HG03520 (cell line): ENCODE results near the gene EPHA3.
"Not testable (repeated sequence)": the region's sequence is repeated elsewhere in the genome, so short reads cannot be mapped to it uniquely, and the experiment has no call there.

Experiments used
- ATAC-seq: cut with Tn5 transposase; IDR thresholded peaks from one replicate; pipeline ENCODE4 v1.9.1; 2021; ENCODE audit warnings: mild to moderate bottlenecking, moderate library complexity; ENCODE audit not compliant: unreplicated experiment

EPHA3 gene

GRCh38 chr3:89350935-89351334 is 243.5 kb downstream of the EPHA3 start:
- ATAC-seq, result not testable (repeated sequence)

- ATAC-seq, result no peak
These were observed 246.0 kb downstream of the EPHA3 start for GRCh38 chr3:89353465-89353864.

- ATAC-seq, result no peak
These were observed 250.9 kb downstream of the EPHA3 start for GRCh38 chr3:89358281-89358680.

DNA sequence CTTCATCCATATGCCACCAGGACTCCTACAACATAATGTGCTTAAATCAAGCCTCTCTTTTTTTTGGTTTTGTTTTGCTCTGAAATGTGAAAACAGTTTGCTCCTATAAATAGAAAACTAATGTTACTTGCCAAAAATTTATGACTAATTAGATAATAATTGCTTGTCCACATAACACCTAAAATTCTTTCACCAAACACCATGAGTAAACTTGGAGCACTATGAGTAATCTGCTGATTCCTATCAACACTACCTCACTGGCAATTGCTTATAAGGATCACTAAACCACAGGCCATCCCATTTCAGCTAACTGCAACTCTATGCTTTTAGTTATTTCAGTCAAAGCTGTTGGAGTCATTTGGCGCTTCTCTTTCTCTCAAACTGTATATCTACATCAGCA is 252.7 kb downstream of the EPHA3 start:
- ATAC-seq, result no peak

GRCh38 chr3:89362496-89362895 is 255.1 kb downstream of the EPHA3 start:
- ATAC-seq, result no peak

GRCh38 chr3:89363171-89363570 is 255.8 kb downstream of the EPHA3 start:
- no peak for ATAC-seq

DNA sequence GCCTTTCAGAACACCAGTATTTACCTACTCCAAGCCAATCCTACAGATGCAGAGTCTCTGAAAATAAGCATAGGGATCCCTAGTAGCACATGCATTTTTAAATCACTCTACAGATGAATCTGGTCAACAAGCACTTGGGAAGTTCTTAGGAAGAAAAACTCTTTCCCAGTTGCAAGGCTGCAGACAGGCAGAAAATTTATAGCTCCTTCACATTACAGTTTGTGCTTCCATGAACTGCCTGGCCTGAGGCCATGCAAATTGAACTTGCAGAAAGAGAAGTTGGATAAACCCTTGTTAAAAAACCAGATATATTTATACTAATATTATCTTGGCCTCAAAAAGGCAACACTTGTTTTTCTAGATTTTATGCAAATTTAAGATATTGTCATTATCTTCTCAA is 256.9 kb downstream of the EPHA3 start:
- no peak for ATAC-seq

GRCh38 chr3:89367166-89367565 is 259.7 kb downstream of the EPHA3 start:
- no peak for ATAC-seq

DNA sequence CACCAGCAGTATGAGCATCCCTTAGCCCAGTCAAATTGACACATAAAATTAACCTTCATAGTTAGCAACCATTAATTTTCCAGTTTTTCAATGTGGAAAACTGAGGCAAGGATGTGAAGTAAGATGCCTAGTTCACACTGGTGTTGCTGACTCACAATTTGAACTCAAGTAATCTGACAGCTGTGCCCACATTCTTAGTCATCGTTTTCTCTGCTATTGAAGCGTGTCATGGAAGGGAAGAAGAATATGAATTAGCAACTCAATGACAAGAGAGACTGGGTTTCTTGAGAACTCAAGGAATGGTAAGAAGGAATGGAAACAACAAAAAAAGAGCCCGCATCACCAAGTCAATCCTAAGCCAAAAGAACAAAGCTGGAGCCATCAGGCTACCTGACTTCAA is 261.4 kb downstream of the EPHA3 start:
- no peak for ATAC-seq

- no peak for ATAC-seq
These were observed 265.0 kb downstream of the EPHA3 start for GRCh38 chr3:89372456-89372855.

DNA sequence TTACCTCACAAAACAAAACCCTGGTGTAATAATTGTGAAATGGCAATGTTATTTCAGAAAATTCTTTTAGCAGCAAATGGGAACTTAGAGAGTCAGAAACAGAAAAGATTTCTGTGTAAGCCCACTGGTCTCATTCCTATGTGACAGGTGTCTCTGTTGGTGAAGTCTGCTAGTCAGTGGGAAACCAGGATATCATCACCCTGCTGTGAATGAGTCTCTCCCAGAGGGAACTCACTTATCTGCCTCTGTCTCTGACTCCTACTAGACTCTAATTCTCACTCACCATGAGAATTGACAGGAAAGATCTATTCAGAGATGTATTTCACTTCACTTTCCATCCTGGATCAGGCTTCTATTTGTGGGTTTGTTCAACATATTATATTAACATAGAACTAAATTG is 266.0 kb downstream of the EPHA3 start:
- ATAC-seq, result no peak

DNA sequence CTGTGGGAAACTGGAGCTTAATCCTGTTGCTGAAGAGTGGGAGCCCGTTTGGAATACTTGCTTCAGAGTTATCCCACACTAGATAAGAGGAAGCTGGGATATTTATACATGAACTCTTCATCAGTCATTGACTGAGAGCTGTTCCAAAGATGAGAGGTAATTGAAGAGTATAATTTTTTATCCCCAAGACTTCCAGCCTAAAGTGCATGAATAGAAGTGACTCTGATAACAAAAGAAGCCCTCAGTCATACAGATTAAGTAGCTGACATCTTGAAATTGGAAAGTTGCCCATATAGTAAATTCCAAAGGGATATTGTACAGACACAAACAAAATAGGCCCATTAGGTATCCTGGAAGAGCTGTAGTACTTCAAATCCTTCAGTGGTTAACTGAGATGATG is 268.0 kb downstream of the EPHA3 start:
- no peak for ATAC-seq

- ATAC-seq, result no peak
These were observed 272.6 kb downstream of the EPHA3 start for GRCh38 chr3:89380016-89380415.

- ATAC-seq, result no peak
These were observed 285.6 kb downstream of the EPHA3 start for GRCh38 chr3:89392991-89393390.

DNA sequence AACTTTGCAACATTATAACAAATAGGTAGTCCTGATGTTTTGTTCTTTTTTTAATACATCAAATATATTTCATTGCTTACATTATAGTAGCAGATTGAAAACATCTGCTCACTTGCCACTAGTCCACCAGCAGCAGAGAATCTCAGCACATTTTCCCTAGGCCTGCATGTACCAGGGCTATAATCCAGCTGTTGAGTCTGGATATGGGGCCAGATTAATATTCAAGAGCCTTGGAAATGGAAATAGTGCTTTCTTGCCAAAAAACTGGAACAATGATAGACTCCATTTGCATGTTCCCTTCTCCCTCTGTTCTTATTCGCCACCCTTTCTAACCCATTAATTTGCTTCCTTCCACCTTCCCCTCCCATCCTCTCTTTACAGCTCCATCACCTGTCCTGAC is 288.0 kb downstream of the EPHA3 start:
- no peak for ATAC-seq

GRCh38 chr3:89395996-89396395 is 288.6 kb downstream of the EPHA3 start:
- ATAC-seq, result no peak

GRCh38 chr3:89402051-89402450 is 294.6 kb downstream of the EPHA3 start:
- ATAC-seq, result no peak

DNA sequence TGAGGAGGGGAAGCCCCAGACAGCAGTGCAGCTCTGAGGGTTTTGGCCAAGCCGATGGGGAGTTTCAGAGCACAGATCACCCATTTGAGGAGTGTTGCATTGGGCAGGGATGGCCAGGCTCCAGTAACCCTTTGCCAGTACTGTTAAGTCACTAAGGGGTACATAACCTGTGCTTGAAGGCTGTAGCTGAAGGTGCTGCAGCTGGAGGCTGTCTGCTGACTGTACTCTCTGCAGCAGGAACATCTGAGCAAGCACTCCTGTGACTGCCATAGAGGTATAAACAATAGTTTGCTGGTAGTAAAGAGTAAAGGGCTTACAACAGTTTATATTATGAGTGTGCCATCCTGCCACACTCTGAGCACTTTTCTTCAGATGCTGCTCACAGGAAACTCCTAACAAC is 297.8 kb downstream of the EPHA3 start:
- ATAC-seq, result no peak

DNA sequence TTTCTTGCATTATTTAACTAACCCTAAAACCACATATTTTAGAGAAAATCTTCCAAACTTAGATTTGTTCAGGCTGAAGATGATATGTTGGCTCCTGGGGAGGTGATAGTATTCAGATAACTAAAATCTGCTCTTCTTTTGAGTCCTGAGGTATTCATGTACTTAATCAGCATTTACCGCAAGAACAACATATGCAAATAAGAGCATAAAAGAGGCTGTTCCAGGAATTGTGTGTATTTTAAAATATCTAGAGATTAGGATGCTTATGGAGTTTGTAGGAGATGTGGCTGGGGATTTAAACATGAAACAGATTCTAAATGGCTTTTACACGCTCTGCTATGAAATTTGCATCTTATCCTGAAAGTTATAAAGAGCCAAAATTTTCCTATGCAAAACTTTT is 298.2 kb downstream of the EPHA3 start:
- no peak for ATAC-seq

DNA sequence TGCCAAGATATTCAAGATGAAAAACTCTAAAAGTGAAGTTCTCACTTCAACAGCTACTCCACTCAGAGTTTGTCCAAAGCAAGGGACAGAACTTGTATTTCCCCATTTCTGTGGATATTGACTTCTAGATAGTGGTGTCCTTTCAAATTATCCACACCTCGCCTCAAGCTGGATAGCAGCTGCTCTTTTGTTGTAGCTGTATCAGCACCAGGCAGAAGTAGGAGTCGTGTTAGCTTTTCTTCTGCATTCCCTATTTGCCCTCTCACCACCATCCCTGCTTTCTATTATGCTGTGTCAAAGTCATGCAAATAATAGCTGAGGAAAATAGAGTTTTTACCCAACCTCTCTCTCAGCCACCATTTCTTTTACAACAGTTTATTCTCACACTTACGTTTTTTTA is 303.8 kb downstream of the EPHA3 start:
- ATAC-seq, result no peak

DNA sequence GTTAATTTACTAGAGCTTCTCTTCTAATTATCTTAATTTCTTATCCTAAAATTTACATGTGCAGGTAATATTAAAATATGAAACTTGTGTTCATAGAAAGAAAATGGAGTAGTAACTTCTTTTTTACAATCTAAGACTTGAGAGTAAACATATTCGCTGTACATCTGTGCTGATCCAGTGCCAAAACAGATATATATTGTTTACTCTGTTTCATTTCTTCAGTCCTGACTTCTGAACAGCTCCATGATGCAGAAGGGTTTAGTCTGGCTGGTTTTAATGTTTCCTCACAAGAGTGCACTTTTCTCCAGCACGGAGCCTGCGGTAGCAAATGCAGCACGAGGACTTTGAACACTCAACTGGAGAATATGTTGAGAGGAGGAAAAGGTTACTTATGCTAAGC is 306.8 kb downstream of the EPHA3 start:
- ATAC-seq, result no peak

- no peak for ATAC-seq
These were observed 312.3 kb downstream of the EPHA3 start for GRCh38 chr3:89419647-89420241.

DNA sequence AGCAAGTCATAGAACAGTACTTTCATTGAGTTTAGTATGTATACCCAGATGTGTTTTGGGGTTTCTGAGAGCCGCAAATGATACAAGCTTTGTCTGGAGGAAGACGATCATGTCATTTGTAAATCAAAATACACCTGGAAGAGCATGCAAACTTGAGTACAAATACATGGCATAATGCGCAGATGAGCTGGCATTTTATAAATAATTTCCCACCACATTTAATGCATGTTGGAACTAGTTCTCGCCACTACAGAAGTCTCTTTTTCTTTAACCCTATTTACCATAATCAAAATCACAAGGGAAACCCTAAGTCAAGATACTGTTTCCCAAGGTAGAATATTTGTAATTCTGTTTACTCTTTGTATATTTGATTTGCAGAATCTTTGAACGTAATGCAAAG is 318.6 kb downstream of the EPHA3 start:
- ATAC-seq, result no peak
